Tibial nerve (tissue), 4 donors: ENCODE measurements around the gene SLC5A10. TPM values are rescaled to one million over a fixed set of nuclear protein-coding genes. Genes with fewer than 3 reads are reported as not detected.

Experiments
- DNase-seq, 2 donors: peaks; one replicate each; pipeline ENCODE4 v3.0.0-alpha.2; 2019; ENCODE audit warnings: low spot score in 2 of 2
- H3K27ac ChIP-seq, 4 donors: fragments of 200-600 bp; sonication (generic) in 3 of 4; one replicate each; pipeline ENCODE4 v1.5.1; 2017 to 2019; ENCODE audit warnings: mild to moderate bottlenecking in 1 of 4
- H3K27me3 ChIP-seq, 2 donors: fragments of 200-600 bp; sonication (generic) in 1 of 2; one replicate each; pipeline versions ENCODE4 v1.5.1 to v1.6.0; 2017 to 2019
- H3K36me3 ChIP-seq, 3 donors: fragments of 200-600 bp; sonication (generic); one replicate each; pipeline ENCODE4 v1.5.1; 2018 to 2019
- H3K4me1 ChIP-seq, 4 donors: fragments of 200-600 bp; sonication (generic) in 3 of 4; one replicate each; pipeline ENCODE4 v1.5.1; 2017 to 2019
- H3K4me3 ChIP-seq, 4 donors: fragments of 200-600 bp; sonication (generic) in 3 of 4; one replicate each; pipeline ENCODE4 v1.5.1; 2017 to 2019; ENCODE audit warnings: mild to moderate bottlenecking in 1 of 4, moderate library complexity in 1 of 4
- H3K9me3 ChIP-seq, 4 donors: fragments of 200-600 bp; sonication (generic) in 3 of 4; one replicate each; pipeline ENCODE4 v1.5.1; 2017 to 2019
- CTCF ChIP-seq, 5 experiments: fragments of 200-600 bp in 3 of 5; fragments of 450-650 bp in 2 of 5; sonication (generic) in 3 of 5; IDR thresholded peaks; one replicate each; pipeline ENCODE4 v1.5.1; 2016 to 2019; ENCODE audit warnings: antibody characterized with exemption in 5 of 5, mild to moderate bottlenecking in 3 of 5, moderate library complexity in 2 of 5
- EP300 ChIP-seq, 2 donors: sonication (generic); formaldehyde crosslinking; IDR thresholded peaks; one replicate each; pipeline ENCODE4 v1.6.1; 2017; ENCODE audit warnings: antibody characterized with exemption in 2 of 2, mild to moderate bottlenecking in 1 of 2
- POLR2A ChIP-seq, 2 donors: fragments of 450-650 bp; IDR thresholded peaks; one replicate each; pipeline ENCODE4 v1.6.1; 2017; ENCODE audit warnings: antibody characterized with exemption in 2 of 2, mild to moderate bottlenecking in 2 of 2, moderate library complexity in 2 of 2
- WGBS, 2 donors: methylation state at CpG; one replicate each; pipeline ENCODE4 v1.1.5; 2018; 5-methylcytosine and 5-hydroxymethylcytosine counted together
- total RNA-seq, 4 donors: library from RNA; depleted of rRNA; stranded (reverse); fragments of >200 nt; gene quantifications; one replicate each; pipeline ENCODE4 v1.1.0, GENCODE V29; 2016

SLC5A10 gene
- total RNA-seq, 4 donors from 2014 or later: not detected

DNA sequence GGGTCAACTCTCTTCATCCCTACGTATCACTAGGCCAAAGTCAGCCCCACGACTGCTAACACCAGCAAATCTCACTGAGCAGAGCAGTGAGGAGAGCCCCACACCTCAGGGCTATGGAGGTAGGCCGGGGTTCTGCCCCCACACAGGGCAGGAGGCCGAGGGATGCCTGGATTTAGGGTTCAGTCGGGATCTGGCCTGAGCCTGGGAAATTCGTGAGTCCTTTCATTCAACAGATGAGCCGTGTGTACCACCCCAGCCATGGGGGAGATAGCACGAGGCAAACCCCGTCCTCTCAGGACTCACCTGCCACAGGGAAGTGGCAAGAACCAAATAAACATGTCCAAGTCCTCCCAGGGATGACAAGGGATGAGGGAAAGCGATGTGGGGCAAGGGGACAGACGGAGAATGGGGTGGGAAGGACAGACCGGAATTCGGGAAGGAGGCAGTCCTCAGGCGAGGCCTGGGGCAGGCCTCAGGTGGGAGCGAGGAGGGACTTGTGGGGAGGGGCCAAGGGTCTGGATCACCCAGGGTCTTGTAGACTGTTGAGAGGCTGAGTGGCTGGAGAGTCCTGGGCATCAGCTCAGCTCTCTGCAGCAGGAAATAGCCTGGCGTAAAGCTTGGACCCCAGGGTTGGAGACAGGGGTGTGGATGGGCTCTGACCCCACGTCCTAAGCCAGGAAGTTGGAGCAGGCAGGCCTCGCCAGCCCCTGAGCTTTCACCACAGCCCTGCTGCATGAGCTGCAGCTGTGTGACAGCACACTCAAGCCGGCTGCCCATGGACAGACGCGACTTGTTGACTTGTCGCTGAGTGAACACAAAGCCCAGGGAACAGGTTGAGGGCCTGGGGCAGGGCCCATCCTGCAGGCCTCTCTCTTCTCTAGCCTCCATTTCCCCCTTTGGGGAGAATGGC is 60.5 kb downstream of the SLC5A10 start:
- Histone ChIP-seq H3K27me3 (no peaks in the 10 kb centered on the region), H3K27ac (no peak overlapping the region), H3K4me1 (no peaks in the 10 kb centered on the region), H3K36me3 (no peaks in the 10 kb centered on the region), H3K4me3 (no peak overlapping the region), H3K9me3 (no peaks in the 10 kb centered on the region)
- no peak for TF ChIP-seq POLR2A (IDR thresholded peaks at IDR 0.05)
- no peak for TF ChIP-seq CTCF (IDR thresholded peaks at IDR 0.05)
- no peak for TF ChIP-seq EP300 (IDR thresholded peaks at IDR 0.05)
- DNase-seq: no peak
- WGBS, 2 donors: 88 to 89% methylated on average over 20 to 22 of the region's 22 CpGs

DNA sequence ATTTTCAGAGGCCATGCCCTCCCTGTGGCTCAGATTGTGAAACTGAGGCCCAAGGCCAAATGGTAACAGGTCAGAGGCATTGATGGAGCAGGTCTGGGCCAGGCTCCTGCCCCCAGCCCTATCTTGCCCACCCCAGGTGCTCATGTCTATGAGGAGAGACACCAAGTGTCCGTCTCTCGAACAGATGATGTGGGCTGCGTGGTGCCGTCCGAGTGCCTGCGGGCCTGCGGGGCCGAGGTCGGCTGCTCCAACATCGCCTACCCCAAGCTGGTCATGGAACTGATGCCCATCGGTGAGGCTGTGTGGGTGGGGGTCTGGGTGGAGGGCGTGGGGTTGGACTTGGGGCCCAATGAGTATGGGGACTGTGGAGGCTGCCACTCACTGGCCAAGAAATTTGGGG is 61.3 kb downstream of the SLC5A10 start:
- H3K27me3 ChIP-seq: peaks cover 0 to under 1% of the 10 kb centered on the region in 2 donors
- WGBS, 2 donors: 86 to 93% methylated on average over 4 to 12 of the region's 12 CpGs
- no peak overlapping the region for H3K4me3 ChIP-seq
- H3K4me1 ChIP-seq: no peaks in the 10 kb centered on the region
- no peaks in the 10 kb centered on the region for H3K36me3 ChIP-seq
- no peaks in the 10 kb centered on the region for H3K9me3 ChIP-seq
- H3K27ac ChIP-seq: no peak overlapping the region
- TF ChIP-seq CTCF (IDR thresholded peaks at IDR 0.05) (no peak), EP300 (IDR thresholded peaks at IDR 0.05) (no peak), POLR2A (IDR thresholded peaks at IDR 0.05) (no peak)
- DNase-seq: no peak

DNA sequence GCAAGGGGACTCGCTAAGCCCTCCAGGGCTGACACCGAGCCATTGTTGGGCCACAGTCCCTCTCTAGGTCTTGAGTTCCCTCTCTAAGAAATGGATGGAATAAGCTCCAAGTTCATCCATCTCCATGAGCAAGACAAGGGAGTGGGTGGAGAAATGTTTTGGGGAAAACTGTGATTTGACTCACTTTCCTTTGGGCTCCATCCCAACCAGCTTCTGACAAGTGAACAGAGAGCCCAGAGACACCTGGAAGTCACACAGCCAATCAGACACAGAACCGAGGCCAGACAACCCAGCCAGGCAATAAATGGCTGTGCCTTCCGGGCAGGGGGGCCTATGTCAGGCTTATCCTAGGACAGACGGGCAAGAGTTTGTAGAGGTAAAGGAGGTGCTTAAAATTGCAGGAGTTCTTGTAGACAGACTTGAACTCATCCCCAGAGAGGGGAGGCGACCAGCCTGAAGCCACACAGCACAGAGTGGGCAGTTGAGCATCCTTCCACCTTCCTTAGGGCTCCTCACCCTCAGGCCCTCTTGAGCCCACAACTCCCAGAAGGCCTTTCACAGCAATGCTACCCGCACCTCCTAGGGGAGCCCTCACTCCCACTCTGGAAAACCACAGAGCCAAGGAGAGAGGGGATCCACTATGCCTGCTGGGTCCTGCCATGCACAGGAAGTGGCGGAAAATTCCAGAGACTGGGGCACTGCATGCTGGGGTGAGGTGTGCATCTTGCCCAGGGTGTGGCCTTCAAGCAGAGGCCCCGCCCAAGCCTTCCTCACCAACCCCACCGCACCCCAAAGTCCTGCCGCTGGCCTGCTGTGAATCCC is 62.1 kb downstream of the SLC5A10 start:
- 89 to 92% methylated on average over 7 to 11 of the region's 11 CpGs for WGBS, 2 donors

DNA sequence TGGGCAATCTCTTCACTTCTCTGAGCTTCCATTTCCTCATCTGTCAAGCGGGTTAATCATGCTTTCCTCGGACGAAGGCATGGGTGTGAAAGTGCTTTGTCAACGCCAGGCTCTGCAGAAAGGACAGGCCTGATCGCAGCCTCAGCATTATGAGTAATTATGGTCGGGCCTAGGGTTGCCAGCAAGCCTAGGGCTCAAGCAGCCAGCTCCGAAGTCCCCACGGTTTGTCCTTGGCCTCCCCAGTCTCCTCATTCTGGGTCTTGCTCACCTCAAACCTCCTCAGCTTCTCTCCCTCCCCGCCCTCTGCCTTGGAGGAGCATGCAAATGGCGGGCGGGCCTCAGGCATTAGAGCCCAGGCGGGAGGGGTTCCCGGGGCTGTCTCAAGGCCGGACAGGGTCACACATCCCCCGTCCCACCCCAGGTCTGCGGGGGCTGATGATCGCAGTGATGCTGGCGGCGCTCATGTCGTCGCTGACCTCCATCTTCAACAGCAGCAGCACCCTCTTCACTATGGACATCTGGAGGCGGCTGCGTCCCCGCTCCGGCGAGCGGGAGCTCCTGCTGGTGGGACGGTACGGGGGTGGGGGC is 62.8 kb downstream of the SLC5A10 start:
- H3K27ac ChIP-seq: no peak overlapping the region
- TF ChIP-seq POLR2A (IDR thresholded peaks at IDR 0.05) (no peak), EP300 (IDR thresholded peaks at IDR 0.05) (no peak), CTCF (IDR thresholded peaks at IDR 0.05) (no peak)
- no peaks in the 10 kb centered on the region for H3K36me3 ChIP-seq
- no peak for DNase-seq
- peaks cover 0 to 4% of the 10 kb centered on the region in 2 donors for H3K27me3 ChIP-seq
- H3K4me3 ChIP-seq: no peak overlapping the region
- H3K9me3 ChIP-seq: no peaks in the 10 kb centered on the region
- no peaks in the 10 kb centered on the region for H3K4me1 ChIP-seq
- 74 to 80% methylated on average over 27 to 29 of the region's 29 CpGs for WGBS, 2 donors

More for the DNA sequence above, 62.1 kb downstream of the SLC5A10 start:
- no peak for DNase-seq
- Histone ChIP-seq H3K27me3 (peaks cover 0 to 4% of the 10 kb centered on the region in 2 donors), H3K9me3 (no peaks in the 10 kb centered on the region), H3K4me3 (no peak overlapping the region), H3K27ac (no peak overlapping the region), H3K36me3 (no peaks in the 10 kb centered on the region), H3K4me1 (no peaks in the 10 kb centered on the region)
- TF ChIP-seq CTCF (IDR thresholded peaks at IDR 0.05): no peak
- TF ChIP-seq POLR2A (IDR thresholded peaks at IDR 0.05): no peak
- no peak for TF ChIP-seq EP300 (IDR thresholded peaks at IDR 0.05)
